H54 (cell line): Measurements from ENCODE around the gene NPY2R.

Source experiments
- DNase-seq: peaks from one replicate; pipeline ENCODE4 v3.0.0; 2011; ENCODE audit warnings: low spot score, mixed read lengths; ENCODE audit not compliant: insufficient read length
- FAIRE-seq: peaks from 3 replicates; lab custom pipeline; 2011; peaks lifted over from hg19 to GRCh38; lab: Jason Lieb, UNC
- POLR2A ChIP-seq: IDR thresholded peaks from 2 replicates; pipeline ENCODE4 v1.6.1; 2011; ENCODE audit warnings: low read depth, mild to moderate bottlenecking, low read length

The NPY2R gene

DNA sequence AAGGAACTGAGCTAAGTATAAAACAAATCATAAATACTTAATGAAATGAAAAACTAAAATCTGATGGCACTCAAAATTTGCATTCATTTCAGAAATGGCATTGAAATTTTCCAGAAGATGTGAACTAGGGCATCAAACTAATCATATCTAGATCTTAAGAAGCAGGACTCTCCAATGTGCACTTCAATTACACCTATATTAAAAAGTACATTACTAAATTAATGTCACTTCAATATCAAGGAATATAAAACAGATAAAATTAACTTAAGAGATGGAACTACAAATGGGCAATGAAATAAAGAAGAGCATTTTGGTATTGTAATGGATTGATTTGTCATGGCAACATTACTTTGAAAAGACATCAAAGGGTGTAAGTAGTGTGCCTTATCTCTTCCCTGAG is 20.3 kb downstream of the NPY2R start:
- no peak for DNase-seq
- no peak for TF ChIP-seq POLR2A
- no peak for FAIRE-seq

DNA sequence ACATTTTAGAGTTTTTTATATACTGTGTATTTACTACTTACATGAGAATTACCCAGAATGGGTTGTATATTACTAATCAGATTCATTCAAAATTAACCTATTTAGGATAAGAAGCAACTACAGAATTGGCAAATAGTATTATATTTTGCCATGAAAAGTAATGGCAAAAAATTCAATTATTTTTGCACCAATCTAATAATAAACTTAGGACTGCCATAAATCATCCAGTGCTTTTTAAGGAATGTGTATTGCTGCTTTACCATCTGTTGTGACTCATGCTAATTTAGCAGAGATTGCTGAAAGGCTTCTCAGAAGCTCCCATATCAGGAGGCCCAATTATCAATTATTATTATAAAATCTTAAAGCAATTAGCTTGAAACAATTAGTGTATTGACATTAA is 24.0 kb downstream of the NPY2R start:
- TF ChIP-seq POLR2A, result no peak
- DNase-seq (no peak), FAIRE-seq (no peak)

DNA sequence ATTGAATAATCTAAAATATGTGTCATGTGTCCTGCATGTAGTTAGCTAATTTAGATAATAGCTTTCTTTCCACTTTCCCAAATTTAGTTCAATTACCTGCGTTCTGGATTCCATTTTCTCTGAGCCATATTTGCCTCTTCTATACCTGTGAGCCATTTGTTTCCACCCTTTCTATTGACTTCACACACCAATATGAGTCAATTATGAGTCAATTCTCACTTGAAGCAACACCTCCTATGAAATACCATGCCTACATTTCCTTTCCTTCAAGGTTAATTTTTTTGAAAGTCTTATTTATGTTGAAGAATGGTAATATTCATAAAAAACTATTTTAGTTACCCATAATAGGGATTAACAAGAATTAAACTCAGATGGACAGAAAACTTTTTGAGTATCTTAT is 25.8 kb downstream of the NPY2R start:
- FAIRE-seq (no peak), DNase-seq (no peak)
- TF ChIP-seq POLR2A, result no peak

DNA sequence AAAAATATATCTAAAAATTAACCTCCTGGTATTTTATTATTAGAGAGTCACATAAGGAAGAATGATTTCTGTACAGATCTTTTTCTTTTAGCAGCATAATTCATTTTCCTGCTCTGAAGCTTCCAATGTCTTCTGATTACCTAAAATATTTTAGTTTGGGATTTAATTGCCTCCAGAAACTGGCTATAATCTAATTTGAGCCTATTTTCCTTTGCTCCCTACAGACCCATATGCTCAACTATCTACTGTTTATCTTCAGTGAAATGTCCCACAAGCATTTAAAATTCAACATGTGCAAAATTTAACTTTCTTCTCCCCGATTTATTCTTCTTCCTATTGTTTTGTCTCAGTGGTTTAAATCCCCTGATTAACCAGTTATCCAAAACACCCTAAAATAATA is 29.1 kb downstream of the NPY2R start:
- no peak for TF ChIP-seq POLR2A
- no peak for FAIRE-seq
- DNase-seq, result no peak

DNA sequence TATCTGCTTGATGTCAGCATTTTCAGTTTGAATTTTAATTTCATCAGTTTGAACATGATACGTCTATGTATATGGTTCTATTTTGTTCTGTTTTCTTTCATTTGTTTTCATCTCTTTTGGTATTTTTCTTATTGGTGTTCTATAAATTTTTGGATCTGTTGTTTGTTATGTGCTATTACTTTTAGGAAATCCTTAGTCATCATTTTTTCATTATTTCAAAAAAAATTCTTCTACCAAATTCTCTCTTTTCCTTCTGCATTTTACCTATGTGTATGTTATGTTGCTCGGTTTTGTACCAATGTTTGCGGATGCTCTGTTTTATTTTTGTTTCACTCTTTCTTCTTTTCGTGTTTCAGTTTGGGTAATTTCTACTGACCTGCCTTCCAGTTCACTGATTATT is 32.8 kb downstream of the NPY2R start:
- DNase-seq, result no peak
- no peak for TF ChIP-seq POLR2A
- no peak for FAIRE-seq

DNA sequence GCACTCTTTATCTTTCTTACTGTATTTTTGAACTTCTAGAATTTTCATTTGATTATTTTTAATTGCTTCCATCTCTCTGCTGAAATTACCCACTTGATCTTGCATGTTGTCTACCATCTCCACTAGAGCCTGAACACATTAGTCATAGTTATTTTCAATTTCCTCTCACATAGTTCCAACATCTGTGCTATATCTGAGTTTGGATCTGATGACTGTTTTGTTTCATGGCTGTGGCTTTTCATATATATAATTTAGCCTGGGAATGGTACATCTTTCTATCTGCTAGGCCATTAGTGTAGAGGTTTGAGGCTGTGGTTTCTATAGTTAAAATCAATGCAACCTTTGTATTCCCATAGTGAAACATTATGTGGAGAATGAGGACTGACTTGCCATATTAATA is 33.2 kb downstream of the NPY2R start:
- TF ChIP-seq POLR2A, result no peak
- DNase-seq (no peak), FAIRE-seq (no peak)

DNA sequence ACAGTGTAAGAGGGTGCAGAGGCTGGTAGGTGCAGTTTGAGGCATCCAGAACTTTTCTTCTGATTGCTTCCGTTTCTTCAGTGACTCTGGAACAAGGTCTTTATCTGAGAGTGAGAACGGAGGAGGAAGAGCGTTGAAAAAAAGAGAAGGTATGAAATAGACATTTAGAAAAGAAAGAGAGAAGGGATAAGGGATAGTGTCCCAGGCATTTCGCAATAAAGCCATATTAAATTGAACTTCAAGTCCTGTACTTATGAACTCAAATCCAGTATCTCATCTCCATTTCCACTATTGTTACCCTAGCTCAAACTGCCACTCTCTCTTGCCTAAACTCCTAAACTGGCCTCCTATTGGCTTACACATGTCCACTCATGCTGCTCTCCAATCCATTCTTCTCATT is 36.7 kb downstream of the NPY2R start:
- no peak for TF ChIP-seq POLR2A
- DNase-seq (no peak), FAIRE-seq (no peak)

DNA sequence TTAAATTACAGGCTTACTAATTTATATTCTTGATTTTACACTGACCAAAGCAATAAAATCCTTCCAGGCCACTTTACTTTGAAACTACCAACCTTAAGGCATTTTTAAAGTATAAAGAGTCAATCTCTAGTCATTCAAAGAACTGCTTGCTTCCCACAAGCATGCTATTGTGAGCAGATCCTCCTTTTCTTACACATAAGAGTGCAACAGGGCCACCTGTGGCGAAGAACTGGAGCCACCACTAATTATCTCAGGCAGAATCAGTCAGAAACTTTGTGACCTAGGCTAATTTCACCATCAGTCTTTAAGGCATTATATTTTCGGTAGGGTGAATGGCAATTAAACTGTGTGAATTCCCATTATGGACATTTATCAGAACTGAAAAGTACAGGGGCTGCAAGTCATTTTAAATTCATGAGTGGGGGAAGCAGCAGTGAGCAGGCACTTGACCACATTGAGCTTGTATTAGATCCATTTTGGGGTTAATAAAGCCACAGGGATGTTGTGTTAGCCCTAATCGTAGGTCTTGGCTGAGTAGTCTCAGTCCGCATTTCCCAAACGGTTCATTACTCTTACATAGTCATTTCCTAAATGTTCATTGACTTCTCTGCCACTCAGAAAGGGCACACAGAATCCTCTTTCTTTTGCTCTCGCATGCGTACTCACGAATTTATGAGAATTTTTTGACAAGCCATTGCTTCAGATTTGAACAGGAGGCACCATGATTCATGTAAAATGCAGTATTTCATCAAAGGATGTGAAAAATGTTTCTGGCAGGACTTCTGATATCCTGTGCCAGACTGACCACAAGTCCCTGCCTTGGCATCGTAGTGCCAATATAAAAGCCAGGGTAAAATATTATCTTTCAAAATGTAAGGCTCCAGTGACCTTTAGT is 39.8 kb downstream of the NPY2R start:
- DNase-seq (no peak), FAIRE-seq (no peak)
- no peak for TF ChIP-seq POLR2A

DNA sequence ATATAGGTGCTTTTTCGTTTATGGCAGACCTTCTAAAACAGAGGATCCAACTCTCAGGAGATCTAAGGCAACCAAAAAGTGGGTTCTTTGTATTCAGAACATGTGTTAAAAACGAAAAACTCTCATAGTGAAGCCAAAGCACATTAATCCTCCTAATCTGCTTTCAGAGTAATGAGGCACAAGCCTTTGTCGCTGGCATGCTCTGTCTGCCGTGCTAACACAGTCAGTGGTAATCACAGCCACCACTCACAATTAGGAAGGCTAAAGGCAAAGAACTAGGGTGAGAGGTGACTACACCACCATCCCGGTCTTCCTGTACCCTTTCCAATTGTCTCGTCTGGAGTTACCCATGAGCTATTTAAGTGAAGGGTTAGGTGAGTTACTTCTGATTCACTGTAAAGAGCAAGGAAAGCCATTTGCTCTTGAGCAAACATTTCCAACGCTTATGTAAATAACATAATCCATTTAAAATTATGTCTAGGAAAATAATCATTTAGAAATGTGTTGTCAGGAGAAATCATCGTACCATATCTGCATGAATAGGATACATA is 40.7 kb downstream of the NPY2R start:
- DNase-seq, result no peak
- no peak for TF ChIP-seq POLR2A
- FAIRE-seq, result no peak

DNA sequence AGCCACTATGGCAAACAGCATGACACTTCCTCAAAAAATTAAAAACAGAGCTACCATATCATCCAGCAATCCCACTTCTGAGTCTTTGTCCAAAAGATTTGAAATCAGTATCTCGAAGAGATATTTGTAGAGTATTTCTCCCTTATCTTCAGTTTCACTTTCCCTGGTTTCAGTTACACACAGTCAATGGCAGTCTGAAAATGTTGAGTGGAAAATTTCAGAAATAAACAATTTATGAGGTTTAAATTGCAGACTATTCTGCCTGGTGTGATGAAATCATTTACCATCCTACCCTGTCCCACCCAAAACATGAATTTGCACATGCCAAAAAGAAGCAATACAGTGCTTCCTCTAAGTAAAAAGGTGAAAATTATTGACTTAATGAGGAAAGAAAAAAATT is 43.9 kb downstream of the NPY2R start:
- FAIRE-seq (no peak), DNase-seq (no peak)
- no peak for TF ChIP-seq POLR2A

DNA sequence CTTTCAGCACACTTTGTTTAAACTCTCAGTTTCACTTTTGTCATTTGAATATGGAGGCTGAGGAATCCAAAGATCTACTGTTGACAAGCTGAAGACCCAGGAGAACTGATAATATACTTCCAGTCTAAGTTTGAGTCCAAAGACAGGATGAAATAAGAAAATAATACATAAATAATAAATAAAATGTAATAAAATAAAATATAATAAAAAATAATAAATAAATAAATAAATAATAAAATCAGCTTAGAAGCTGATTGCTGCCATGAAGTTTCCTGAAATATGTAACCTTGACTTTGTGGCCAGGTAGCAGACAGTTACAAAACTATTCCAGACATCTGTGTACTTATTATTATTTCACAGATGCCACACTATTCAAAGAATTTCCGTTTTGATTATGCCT is 55.0 kb downstream of the NPY2R start:
- TF ChIP-seq POLR2A, result no peak
- FAIRE-seq, result no peak
- DNase-seq, result no peak

DNA sequence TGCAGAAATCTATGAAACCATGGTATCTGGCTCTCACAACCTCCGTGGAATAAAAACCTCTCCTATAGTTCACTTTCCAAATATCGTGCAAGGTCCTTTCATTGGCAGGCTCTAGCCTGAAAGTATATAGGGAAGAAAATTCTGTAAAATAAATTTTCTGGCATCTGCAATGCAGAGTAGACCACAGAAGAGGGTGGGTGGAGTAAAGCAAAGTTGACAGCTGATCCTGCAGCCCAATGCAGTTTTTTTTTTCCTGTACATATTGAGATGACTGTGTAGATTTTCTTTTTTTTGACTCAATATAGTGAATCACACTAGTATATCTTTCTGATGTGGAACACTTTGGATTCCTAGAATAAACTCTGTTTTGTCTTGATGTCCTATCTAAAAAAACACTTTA is 56.7 kb downstream of the NPY2R start:
- DNase-seq, result no peak
- no peak for TF ChIP-seq POLR2A
- FAIRE-seq, result no peak
